Neural cell (in vitro differentiated cells): ENCODE data around the gene TTC1.

Experiments
- EZH2 ChIP-seq: fragments of 200-600, 300-800 bp; shearing (Covaris generic), sonication (generic); IDR thresholded peaks from 2 replicates; pipeline ENCODE4 v1.6.1; 2014; ENCODE audit warnings: antibody characterized with exemption, low read length, borderline replicate concordance, mild to moderate bottlenecking; ENCODE audit not compliant: insufficient read depth, poor library complexity, severe bottlenecking
- MXI1 ChIP-seq: fragments of 450-650 bp; conservative IDR thresholded peaks from 2 replicates; pipeline ENCODE4 v1.6.1; 2014; ENCODE audit warnings: antibody characterized with exemption, mild to moderate bottlenecking; ENCODE audit not compliant: poor library complexity, severe bottlenecking
- POLR2AphosphoS5 ChIP-seq: IDR thresholded peaks from 2 replicates; pipeline ENCODE4 v1.6.1; 2012
- SMC3 ChIP-seq: fragments of 450-650 bp; conservative IDR thresholded peaks from 2 replicates; pipeline ENCODE4 v1.6.1; 2014; ENCODE audit warnings: antibody characterized with exemption, mild to moderate bottlenecking, moderate library complexity; ENCODE audit not compliant: poor library complexity
- TF ChIP-seq, protein P1 (sequence below): fragments of 450-650 bp; IDR thresholded peaks from 2 replicates; pipeline ENCODE4 v1.5.1; 2014; ENCODE audit warnings: antibody characterized with exemption, mild to moderate bottlenecking, moderate library complexity; ENCODE audit not compliant: poor library complexity, severe bottlenecking

GRCh38 chr5:160083501-160083900 lies 74.6 kb downstream of the TTC1 start:
- TF ChIP-seq MXI1 (no peak), POLR2AphosphoS5 (no peak), SMC3 (no peak), EZH2 (no peak)
- TF ChIP-seq, protein P1, sequence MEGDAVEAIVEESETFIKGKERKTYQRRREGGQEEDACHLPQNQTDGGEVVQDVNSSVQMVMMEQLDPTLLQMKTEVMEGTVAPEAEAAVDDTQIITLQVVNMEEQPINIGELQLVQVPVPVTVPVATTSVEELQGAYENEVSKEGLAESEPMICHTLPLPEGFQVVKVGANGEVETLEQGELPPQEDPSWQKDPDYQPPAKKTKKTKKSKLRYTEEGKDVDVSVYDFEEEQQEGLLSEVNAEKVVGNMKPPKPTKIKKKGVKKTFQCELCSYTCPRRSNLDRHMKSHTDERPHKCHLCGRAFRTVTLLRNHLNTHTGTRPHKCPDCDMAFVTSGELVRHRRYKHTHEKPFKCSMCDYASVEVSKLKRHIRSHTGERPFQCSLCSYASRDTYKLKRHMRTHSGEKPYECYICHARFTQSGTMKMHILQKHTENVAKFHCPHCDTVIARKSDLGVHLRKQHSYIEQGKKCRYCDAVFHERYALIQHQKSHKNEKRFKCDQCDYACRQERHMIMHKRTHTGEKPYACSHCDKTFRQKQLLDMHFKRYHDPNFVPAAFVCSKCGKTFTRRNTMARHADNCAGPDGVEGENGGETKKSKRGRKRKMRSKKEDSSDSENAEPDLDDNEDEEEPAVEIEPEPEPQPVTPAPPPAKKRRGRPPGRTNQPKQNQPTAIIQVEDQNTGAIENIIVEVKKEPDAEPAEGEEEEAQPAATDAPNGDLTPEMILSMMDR, result no peak
